ENCODE measurements around the gene IFNAR1.
"Not testable (repeated sequence)": the region's sequence is repeated elsewhere in the genome, so short reads cannot be mapped to it uniquely, and the experiment has no call there.

IFNAR1 gene

DNA sequence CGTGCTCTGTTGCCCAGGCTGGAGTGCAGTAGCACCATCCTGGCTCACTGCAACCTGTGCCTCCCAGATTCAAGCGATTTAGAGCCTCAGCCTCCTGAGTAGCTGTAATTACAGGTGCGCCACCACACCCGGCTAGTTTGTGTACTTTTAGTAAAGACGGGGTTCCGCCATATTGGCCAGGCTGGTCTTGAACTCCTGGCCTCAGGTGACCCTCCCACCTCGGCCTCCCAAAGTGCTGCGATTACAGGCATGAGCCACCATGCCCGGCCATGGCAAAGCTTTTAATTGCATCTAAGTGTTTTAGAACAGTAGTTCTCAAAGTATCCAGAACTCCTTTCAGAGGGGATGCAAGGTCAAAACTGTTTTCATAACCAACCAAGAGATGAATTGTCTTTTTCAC, 53.3 kb downstream of the IFNAR1 start:
- DNase-seq = no peak

DNA sequence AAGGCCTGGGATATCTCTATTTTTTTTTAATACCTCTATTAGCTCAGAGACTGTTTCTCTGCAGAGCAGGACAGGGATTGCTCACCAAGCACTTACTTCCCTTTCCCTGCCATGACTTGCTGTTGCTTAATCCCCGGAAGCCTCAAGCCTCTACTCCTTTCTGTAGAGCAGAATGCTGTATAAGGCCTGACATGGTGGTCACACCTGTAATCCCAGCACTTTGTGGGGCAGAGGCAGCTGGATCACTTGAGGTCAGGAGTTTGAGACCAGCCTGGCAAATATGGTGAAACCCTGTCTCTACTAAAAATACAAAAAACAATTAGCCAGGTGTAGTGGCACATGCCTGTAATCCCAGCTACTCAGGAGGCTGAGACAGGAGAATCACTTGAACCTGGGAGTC, 55.2 kb downstream of the IFNAR1 start:
- not testable (repeated sequence) for DNase-seq

DNA sequence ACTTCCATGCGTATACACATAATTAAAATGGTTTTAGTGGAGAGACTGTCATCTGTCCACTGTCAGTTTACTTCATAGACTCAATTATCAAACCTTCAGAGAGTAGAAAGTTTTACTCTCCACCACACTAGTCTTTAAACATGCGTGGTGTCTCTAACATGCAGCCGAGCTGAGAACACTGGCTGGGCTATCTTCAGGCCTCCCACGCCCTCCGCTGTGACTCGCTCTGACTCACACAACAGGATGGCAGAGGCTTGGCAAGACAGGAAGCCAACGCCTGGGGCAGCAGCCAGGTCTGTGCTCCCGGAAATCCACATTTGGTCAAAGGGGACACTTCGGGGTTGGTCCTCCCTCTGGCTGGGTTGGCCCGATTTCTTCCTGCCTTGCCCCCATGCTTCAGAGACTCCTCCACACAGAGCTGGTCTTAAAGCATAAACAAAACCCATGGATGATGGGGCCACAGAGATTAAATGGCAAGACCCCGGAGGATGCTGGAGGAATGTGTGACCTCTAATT, 55.8 kb downstream of the IFNAR1 start:
- peak; percentile 80 for DNase-seq

DNA sequence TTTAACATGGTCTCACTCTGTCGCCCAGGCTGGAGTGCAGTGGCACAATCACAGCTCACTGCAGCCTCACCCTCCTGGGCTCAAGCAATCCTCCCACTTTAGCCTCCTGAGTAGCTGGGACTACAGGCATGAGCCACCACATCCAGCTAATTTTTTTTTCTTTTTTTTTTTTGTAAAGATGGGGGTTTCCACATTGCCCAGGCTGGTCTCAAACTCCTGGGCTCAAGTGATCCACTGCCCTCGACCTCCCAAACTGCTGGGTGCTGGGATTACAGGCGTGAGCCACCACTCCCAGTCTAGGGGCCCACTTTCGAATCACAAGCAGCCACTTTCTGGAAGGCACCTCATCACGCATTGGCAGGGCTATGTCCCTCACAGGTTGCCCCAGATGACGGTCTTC, 56.6 kb downstream of the IFNAR1 start:
- DNase-seq = not testable (repeated sequence)

DNA sequence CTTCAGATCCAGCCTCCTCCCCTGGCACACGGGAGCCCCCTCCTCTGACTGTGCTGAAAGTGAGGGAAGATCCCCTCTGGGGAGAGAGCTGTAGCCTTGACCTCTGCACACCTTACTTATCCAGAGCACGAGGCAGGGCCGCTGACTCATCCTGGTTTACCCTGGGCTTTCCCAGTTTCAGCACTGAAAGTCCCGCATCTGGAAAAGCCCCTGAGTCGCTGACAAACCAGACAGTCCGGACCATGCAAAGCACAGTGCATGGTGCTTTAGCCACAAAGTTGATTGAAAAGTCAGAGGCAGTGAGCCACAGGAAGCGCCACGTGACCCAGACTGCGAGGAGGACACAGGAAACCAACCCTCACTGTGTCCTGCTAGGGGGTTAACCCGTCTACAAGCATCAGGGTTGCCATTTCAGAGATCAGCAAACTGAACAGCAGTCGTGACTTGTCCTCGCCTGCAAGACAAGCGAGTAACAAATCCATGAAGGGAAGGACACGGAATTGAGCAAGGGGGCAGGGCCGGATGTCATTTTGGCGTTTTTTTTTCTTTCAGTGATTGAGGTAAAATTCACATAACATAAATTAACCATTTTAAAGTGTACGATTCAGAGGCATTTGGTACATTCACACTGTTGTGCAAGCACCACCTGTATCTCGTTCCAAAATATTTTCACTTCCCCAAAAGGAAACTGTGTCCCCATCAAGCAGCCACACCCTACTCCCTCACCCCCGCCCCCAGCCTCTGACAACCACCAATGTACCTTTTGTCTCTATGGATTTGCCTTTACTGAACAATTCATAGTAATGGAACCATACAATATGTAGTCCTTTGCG, 58.5 kb downstream of the IFNAR1 start:
- peak; percentile 57 for DNase-seq

DNA sequence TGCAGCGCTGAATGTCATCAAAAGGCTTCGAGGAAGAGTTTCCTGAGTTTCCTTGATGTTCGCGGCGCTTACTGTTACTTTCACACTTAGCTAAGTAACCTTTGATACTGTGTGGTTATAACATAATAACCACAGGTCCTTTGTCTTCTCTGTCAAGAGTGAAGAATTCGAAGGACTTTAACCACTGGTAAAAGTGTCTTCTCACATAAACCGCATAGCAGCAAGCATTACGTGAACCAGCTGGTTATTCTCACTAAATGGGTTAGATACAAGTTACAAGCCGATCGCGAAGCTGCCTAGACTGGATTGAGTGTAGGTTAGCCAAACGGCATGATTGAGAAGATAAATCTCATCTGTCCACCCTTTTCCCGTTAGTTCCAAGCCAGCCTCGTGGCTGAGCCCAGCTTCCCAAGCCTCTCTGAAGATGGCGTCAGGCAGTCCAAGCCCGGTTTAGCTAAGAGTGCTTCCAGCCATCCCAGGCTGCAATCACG, 60.1 kb downstream of the IFNAR1 start:
- DNase-seq = peak; percentile 33

DNA sequence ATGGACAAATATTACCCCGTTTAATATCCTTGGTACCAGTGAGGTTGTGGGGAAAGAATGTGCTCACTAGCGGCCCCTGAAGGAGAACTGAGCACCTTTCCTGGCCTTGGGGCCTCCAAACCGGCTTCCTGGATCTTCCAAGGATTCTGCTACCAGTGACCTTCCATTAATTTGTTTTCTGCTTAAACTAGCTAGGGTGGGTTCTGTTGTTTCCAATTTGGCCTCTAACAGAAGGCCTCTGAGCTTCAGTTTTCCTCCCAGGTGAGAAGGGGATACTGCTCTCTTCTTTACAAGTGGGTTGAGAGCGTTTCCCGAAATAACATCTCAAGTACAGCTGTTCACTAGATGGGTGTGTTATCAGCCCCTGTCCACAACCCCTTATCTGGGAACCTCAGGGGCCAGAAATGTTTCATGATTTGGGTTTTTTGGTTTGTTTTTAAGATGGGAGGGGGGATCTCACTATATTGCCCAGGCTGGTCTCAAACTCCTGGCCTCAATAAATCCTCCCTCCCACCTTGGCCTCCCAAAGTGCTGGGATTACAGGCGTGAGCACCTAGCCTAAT, 61.5 kb downstream of the IFNAR1 start:
- no peak for DNase-seq

DNA sequence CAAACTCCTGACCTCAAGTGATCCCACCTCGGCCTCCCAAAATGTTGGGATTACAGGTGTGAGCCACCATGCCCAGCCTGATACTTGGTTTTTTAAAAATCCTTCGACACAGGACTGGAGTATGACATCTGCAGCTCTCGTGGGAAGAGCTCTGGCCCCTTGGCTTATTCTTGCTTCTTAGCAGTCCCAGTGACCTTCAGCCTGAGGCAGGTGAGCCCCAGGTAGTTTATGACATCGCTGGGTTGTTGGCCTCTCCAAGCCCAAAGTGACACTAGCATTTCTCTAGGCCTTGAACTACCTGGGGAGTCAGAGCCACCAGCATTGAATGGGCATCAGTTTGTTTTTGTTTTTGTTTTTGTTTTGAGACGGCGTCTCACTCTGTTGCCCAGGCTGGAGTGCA, 62.5 kb downstream of the IFNAR1 start:
- DNase-seq = no peak

DNA sequence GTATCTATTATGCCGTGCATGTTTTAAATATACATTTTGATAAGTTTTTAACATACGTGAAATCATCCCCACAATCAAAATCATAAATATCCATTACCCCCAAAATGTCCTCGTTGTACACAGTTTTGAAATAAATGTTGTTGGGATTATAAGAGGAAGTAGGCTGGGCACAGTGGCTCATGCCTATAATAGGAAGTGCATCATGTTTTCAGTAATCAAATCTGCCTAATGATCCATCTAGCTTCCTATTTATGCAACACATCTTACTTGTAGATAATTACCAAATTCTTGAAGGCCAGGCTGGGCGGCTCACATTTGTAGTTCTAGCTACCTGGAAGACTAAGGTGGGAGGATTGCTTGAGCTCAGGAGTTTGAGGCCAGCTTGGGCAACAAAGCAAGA, 63.4 kb downstream of the IFNAR1 start:
- DNase-seq = no peak

DNA sequence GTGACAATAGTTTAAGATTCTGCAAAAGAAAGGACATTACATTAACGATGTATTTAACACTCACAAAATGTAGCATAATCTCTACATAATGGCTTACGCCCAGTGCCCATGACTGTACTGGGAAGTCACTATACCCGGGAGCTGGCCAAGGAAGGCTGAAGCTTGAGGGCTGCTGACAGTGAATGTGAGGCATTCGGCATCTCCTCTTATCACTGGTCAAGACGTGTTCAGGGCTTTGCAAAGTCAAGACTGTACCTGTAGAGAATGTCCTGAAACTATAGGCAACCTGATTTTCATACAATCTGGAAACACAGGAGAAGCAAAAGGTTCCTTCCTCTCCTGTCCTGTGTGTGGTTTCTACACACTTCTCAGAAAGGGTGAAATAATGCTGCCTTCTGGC, 65.7 kb downstream of the IFNAR1 start:
- DNase-seq = no peak

DNA sequence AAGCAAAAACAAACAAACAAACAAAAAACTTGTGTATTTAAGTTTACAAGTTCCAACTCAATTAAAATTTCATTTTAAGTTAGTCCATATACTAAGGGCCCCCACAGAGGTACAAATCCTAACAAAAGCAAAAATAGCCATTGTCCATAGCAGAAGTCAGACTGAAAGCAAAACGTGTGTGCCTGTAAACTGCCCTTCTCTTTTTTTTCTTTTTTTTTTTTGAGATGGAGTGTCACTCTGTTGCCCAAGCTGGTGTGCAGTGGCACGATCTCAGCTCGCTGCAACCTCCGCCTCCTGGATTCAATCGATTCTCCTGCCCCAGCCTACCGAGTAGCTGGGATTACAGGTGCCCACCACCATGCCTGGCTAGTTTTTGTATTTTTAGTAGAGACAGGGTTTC, 66.9 kb downstream of the IFNAR1 start:
- DNase-seq = no peak

DNA sequence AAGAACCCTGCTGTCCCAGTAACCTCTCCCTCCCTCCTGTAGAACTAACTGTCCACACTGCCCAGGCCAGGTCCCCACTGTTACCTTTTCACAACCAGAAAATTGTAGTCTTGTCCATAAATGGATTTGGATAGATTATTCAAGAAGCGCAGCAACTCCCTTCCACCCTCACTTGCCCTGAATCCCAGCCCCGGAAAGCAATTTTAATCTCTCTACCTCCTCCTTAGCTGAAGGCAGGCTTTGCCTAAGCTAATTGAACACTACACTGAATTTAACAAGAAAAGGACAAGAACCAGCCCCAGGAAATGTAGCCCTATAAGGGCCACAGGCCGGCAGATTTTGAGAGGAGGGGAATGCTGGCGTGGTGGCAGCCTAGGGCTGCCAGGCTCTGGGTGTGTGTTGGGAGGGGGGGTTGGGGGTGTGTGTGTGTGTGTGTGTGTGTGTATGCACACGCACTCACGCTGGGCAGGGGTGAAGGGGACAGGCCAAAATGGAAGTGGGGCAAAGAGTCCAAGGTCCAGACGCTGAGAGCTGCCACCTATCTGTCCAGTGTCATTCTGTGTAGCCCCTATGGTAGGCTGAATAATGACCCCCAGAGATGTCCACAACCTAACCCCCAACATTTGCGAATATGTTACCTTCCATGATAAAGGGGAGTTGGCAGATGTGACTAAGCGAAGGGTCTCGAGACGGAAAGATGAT, 67.7 kb downstream of the IFNAR1 start:
- DNase-seq = no peak

DNA sequence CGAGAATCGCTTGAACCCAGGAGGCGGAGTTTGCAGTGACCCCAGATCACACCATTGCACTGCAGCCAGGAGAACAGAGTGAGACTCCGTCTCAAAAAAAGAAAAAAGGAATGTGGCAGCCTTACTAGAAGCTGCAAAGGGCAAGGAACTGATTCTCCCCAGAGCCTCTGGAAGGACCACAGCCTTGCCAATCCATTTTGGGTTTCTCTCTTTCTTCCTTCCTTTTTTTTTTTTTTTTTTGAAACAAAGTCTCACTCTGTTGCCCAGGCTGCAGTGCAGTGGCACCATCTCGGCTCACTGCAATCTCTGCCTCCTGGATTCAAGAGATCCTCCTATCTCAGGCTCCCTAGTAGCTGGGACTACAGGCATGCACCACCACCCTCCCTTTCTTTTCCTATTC, 68.6 kb downstream of the IFNAR1 start:
- no peak for DNase-seq

DNA sequence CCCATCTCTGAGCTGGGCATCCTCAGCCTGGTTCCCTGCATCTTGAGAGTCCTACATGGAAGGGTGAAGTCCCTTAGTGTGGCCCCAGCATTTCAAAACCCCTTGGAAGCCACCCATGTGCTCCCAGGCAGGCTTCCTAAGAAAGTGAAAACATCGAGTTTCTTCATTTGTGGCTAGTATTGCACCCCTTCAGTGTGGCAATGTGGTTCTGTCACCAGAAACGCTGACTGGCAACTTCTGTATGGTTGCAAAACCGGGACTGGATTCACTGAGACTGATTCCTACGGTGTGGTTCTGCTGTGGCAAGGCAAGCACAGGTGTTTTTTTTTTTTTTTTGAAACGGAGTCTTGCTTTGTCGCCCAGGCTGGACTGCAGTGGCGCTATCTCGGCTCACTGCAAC, 69.5 kb downstream of the IFNAR1 start:
- no peak for DNase-seq

DNA sequence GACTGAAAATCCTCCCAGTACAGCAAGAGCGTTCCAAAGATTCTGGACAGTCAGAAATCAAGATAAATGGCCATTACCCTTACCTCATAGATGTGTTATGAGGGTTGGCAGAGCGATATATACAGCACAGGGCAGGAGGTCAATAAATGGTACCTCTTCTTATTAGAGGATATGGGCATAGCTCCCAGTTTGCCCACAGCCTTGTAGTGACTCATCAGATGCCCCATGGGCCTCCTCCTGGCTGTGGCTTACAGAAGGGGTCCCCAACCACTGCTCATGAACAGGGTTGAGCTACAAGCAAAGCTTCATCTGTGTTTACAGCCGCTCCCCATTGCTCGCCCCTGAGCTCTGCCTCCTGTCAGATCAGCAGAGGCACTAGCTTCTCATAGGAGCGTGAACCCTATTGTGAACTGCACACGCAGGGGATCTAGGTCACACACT, 71.1 kb downstream of the IFNAR1 start:
- no peak for DNase-seq

DNA sequence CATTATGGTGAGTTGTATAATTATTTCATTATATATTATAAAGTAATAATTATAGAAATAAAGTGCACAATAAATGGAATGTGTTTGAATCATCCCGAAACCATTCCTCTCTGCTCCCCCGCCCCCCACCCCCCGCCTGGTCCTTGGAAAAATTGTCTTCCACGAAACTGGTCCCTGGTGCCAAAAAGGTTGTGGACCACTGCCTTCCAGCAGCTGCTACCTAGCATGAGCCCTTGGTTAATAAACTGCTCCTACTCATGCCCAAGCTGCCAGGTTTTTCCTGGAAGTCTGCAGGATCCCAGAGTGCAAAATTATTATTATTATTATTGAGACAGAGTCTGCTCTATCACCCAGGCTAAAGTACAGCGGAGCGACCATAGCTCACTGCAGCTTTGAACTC, 71.7 kb downstream of the IFNAR1 start:
- no peak for DNase-seq

DNA sequence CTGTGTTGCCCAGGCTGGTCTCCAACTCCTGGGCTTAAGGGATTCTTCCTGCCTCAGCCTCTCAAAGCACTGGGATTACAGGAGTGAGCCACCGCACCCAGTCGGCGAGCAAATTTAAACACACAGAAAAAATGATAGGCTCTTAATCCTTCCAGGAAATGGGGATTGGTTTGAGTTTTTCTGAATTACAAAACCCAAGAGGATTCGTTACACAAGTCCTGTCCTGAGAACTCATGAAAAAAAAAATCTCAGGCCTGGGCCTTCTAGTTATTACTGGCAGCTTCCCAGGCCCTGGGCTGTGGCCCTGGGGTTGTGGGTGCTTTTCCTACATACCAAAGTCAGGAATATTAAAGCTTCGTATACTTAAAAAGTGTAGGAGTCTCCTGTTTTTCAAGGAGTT, 72.2 kb downstream of the IFNAR1 start:
- DNase-seq = no peak

DNA sequence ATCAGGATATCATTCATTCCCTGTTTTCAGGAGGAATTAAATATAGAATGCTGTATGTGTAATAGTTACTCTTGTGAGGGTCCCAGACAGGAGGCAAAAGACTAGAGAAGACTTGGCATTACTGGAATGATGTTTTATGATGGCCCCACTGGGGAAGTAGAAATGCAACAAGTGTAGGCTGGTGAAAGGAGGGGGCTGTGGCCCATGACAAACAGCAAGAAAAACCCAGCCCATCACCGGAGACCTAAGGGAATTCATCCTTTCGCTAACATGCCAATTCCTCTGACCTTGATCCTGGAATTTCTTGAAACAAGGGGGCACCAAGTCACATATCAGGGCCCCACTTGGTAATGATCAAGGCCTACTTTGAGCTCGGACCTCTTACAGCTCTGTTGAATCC, 72.9 kb downstream of the IFNAR1 start:
- DNase-seq = no peak

DNA sequence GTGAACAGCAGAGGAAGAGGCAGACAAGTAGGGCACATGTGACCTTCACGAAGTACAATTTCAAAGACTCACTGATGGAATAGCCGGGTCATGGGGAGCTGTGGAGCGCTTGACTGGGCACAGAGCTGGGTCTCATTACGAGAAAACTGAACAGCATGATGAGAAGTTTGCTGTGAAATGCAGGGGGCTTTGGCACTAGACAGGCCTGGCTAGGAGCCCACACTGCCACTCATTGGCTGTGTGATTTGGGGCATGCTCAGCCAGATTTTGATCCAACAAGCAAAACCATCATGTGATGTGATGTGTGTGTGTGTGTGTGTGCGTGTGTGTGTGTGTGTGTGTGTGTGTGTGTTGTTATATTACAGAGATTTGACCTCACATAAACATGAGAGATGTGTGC, 73.6 kb downstream of the IFNAR1 start:
- no peak for DNase-seq

DNA sequence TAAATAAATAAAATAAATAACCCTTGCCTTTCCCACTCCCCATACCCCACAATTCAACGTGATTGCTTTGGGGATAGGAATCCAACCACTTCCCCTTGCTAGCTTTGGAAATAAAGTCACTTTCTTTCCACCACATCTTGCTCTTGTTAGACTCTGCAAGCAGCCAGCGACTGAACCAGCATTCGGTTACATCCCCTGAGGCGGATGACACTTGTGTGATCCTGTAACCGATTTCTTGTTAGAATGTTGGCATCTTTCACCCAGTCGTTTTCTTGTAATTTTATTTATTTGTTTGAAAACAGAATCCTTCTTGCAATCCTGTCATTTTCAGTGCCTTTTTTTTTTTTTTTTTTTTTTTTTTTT, 76.8 kb downstream of the IFNAR1 start:
- DNase-seq = no peak

DNA sequence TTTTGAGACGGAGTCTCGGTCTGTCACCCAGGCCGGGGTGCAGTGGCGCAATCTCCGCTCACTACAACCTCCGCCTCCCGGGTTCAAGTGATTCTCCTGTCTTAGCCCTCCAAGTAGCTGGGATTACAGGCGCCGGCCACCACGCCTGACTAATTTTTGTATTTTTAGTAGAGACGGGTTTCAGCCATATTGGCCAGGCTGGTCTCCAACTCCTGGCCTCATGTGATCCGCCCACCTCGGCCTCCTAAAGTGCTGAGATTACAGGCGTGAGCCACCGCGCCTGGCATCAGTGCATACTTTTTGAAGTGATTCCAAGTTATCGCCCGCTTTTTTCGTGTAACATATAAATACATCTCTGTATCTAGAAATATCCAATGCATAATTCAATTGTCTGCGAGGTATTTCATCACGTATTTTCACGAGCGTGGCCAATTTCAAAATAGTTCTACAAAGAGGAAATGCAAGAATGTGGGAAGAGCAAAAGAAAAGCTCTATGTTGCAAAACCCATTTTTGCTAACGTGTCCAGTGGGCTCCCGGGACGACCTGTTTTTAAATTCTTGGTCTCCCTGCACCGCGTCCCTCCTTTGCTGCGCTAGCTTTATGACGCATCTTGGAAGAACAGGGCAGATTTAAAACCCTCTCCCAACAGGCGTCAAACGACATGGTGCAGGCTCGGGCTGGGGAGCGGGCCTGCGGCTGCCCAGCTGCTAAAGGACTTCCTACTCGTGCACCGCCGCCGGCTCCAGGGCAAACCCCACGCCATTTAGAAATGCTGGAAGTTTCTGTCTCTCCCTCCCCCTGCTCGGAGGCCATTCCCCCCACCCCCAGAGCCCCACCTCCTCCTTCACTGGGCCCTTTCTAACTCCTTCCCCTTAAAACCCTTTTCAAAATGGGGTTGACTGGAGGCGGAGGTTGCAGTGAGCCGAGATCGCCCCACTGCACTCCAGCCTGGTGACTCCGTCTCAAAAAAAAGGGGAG, 77.5 kb downstream of the IFNAR1 start:
- DNase-seq = no peak

DNA sequence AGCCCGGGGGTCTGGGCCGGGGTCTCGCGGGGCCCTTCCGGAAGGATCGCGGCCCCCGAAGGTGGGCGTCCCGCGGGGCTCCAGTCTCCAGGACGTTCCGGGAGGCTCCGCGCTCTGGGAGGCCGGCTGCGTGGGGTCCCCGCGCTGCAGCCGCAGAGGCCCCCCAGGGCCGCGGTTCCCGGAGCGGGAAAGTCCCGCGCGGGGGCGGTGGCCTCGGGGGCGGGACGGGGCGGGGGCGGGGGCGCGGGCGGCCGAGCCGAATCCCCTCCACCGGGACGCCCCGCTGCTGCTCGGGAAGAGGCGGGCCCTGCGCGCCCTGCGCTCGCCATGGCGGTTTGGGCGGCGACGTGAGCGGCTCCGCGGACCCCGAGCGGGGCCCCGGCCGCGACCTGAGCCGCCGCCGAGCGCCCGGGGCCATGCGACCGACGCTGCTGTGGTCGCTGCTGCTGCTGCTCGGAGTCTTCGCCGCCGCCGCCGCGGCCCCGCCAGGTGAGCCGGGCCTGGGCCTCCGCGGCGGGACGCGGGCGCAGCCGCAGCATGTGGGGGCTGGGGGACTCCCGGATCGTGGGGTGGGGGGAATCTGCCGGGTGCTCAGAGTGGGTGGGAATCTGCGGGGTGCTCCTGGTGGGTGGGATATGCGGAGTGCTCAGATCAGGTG, 78.5 kb downstream of the IFNAR1 start, which contains the start of gene IFNGR2:
TSS of gene IFNGR2 (plus strand) at position 286 of the 658 bp plus-strand sequence. CDS start at position 417, 131 bp downstream.
- DNase-seq = peak; percentile 46
